GM03348 (cell line): ENCODE data around the gene TSKS.

ENCODE experiments used
- DNase-seq: peaks from one replicate; pipeline ENCODE4 v3.0.0; 2012; ENCODE audit warnings: low spot score

The TSKS gene

GRCh38 chr19:49795615-49796014 is 32.5 kb upstream of the TSKS start:
- DNase-seq = no peak

GRCh38 chr19:49793561-49793840 is 30.4 kb upstream of the TSKS start:
- DNase-seq = no peak

GRCh38 chr19:49792829-49793560 is 29.9 kb upstream of the TSKS start:
- DNase-seq = no peak

- no peak for DNase-seq
Measured at GRCh38 chr19:49791776-49792445, 28.8 kb upstream of the TSKS start.

GRCh38 chr19:49790866-49791265 is 27.8 kb upstream of the TSKS start:
- peak; percentile 32 for DNase-seq

- no peak for DNase-seq
Measured at GRCh38 chr19:49788857-49789256, 25.8 kb upstream of the TSKS start.

GRCh38 chr19:49787746-49788145 is 24.6 kb upstream of the TSKS start:
- DNase-seq = no peak

- peak; percentile 87 for DNase-seq
Measured at GRCh38 chr19:49786376-49786820, 23.3 kb upstream of the TSKS start.

- DNase-seq = no peak
Measured at GRCh38 chr19:49782515-49782914, 19.4 kb upstream of the TSKS start.

- no peak for DNase-seq
Measured at GRCh38 chr19:49781394-49781793, 18.3 kb upstream of the TSKS start.

GRCh38 chr19:49780861-49781260 is 17.8 kb upstream of the TSKS start:
- no peak for DNase-seq

- DNase-seq = no peak
Measured at GRCh38 chr19:49779731-49780555, 16.8 kb upstream of the TSKS start.

GRCh38 chr19:49776371-49776764 is 13.3 kb upstream of the TSKS start:
- no peak for DNase-seq

- DNase-seq = no peak
Measured at GRCh38 chr19:49775742-49776370, 12.8 kb upstream of the TSKS start.

- DNase-seq = no peak
Measured at GRCh38 chr19:49774969-49775368, 11.9 kb upstream of the TSKS start.

GRCh38 chr19:49773663-49774350 is 10.7 kb upstream of the TSKS start:
- DNase-seq = no peak

GRCh38 chr19:49772850-49773432 is 9.8 kb upstream of the TSKS start:
- DNase-seq = no peak

- DNase-seq = no peak
Measured at GRCh38 chr19:49771674-49772139, 8.6 kb upstream of the TSKS start.

- DNase-seq = no peak
Measured at GRCh38 chr19:49770529-49770928, 7.4 kb upstream of the TSKS start.

GRCh38 chr19:49767967-49768581 is 5.0 kb upstream of the TSKS start:
- DNase-seq = no peak

GRCh38 chr19:49767381-49767780 is 4.3 kb upstream of the TSKS start:
- DNase-seq = peak; percentile 29
